GM10248 (cell line): ENCODE data around the gene ZBTB26.
A peak's percentile ranks its signal among the peaks of the same experiment; 100 is the strongest.

Source experiments
- CTCF ChIA-PET: fragments of 300-600 bp; sonication (Branson Sonifier 250); formaldehyde crosslinking; extraction: SDS; loops from one replicate; lab custom pipeline; 2021; ENCODE audit warnings: antibody characterized with exemption; lab: Yijun Ruan, JAX
- POLR2A ChIA-PET: fragments of 350-650 bp; sonication (Branson Sonifier 250); formaldehyde crosslinking; extraction: SDS; loops from one replicate; lab custom pipeline; 2020; ENCODE audit warnings: antibody characterized with exemption; lab: Yijun Ruan, JAX
- DNase-seq: peaks from one replicate; pipeline ENCODE4 v3.0.0; 2012; ENCODE audit errors: extremely low spot score
- CTCF ChIP-seq: IDR thresholded peaks from 2 replicates; pipeline ENCODE4 v1.5.1; 2012; ENCODE audit warnings: mild to moderate bottlenecking, low read depth; ENCODE audit errors: extremely low read depth, missing control alignments, control extremely low read depth

Gene ZBTB26

GRCh38 chr9:122931226-122932121 lies at the start of gene ZBTB26:
Gene ZBTB26, minus strand, starts transcription at chr9:122931512. Its CDS starts 11,578 bp downstream, at chr9:122919934.
- DNase-seq = peak; percentile 95
- no peak for TF ChIP-seq CTCF
- ChIA-PET CTCF (interaction anchor here (1.5 to 1.6 kb wide), 2 partner anchors 9 to 15 kb away, joined by 3 to 4 read pairs; partner anchors contain the start of gene RABGAP1), POLR2A (interaction anchor here (1.2 to 1.6 kb wide), 2 partner anchors 10 to 19 kb away, joined by 4 to 8 read pairs; partner anchors contain the start of genes RABGAP1 and ZBTB6)

- DNase-seq = no peak
- ChIA-PET CTCF (no interaction called here), POLR2A (no interaction called here)
- TF ChIP-seq CTCF = no peak
Measured at GRCh38 chr9:122978601-122979000, 47.3 kb upstream of the ZBTB26 start.

DNA sequence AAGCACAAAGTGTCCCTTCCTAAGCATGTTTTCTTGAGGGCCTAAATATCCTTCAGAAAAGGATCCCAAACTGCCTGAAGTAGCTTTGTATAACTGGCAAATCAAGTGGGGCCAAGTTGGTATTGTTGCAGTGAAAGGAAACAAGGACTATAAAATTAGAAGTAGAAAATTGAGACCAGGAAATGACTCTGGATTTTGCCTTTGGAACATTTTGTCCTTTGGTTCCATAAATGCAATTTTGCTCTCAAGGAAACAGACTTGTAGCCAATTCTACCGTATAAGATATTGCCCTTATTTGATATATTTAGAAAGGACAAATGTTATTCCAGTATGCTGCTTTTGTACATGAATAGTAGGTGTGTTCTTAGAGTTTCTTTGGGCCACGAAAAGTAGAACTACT lies 43.9 kb upstream of the ZBTB26 start:
- TF ChIP-seq CTCF = no peak
- DNase-seq = no peak
- CTCF ChIA-PET = interaction anchor here (0.8 to 1.7 kb wide), 2 partner anchors 10 to 28 kb away, joined by 4 to 7 read pairs; no protein-coding TSS in a partner anchor
- POLR2A ChIA-PET = no interaction called here

GRCh38 chr9:122961139-122961538 lies 29.8 kb upstream of the ZBTB26 start:
- DNase-seq = no peak
- POLR2A ChIA-PET = no interaction called here
- TF ChIP-seq CTCF = no peak
- CTCF ChIA-PET = interaction anchor here (0.9 to 2.1 kb wide), 4 partner anchors 8 to 37 kb away, joined by 3 to 8 read pairs (median 4); no protein-coding TSS in a partner anchor

GRCh38 chr9:122955961-122956360 lies 24.6 kb upstream of the ZBTB26 start:
- DNase-seq = no peak
- TF ChIP-seq CTCF = no peak
- ChIA-PET CTCF (interaction anchor here (1.0 to 1.4 kb wide), 2 partner anchors 10 to 43 kb away, joined by 3 read pairs; partner anchors contain the start of gene ZBTB6), POLR2A (no interaction called here)

- TF ChIP-seq CTCF = no peak
Measured at GRCh38 chr9:122954253-122954691, 23.0 kb upstream of the ZBTB26 start.

More at GRCh38 chr9:122954253-122954691, 23.0 kb upstream of the ZBTB26 start:
- POLR2A ChIA-PET = interaction anchor here (0.7 kb wide), 1 partner anchor 313 kb away, joined by 3 read pairs; no protein-coding TSS in a partner anchor
- DNase-seq = no peak
- CTCF ChIA-PET = interaction anchor here (0.8 kb wide), 1 partner anchor 10 kb away, joined by 3 read pairs; no protein-coding TSS in a partner anchor
